Ramos (cell line): ENCODE data around the gene NEURL1.

Source experiments
- in situ Hi-C: fragments of 300-500 bp; cut with MboI; formaldehyde crosslinking; loops from one replicate; pipeline ENCODE4 v1.14.3; 2022; ENCODE audit warnings: low sequenced_read_pairs; ENCODE audit not compliant: unreplicated experiment

NEURL1 gene

DNA sequence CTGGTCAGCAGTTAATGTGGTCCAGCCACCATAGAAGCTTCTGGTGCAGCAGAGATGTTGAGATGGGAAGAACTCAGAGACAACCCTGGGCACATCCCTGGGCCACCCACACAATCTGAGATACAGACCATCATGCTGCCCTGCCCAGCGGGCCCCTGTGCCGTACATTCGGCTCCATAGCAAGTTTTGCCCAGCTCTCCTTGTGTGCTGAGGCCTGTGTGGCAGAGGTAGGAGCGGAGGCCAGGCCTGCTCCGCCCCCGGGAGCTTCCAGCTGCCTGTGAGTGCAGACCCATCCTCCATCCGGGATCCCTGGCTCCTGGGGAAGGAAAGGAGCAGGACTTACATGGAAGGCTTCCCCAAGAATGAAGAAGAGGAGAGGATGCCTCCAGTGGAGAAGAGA, 140.3 kb downstream of the NEURL1 start:
- in situ Hi-C loops = no loop called here

GRCh38 chr10:103635580-103635979, 142.1 kb downstream of the NEURL1 start:
- in situ Hi-C loops = no loop called here

DNA sequence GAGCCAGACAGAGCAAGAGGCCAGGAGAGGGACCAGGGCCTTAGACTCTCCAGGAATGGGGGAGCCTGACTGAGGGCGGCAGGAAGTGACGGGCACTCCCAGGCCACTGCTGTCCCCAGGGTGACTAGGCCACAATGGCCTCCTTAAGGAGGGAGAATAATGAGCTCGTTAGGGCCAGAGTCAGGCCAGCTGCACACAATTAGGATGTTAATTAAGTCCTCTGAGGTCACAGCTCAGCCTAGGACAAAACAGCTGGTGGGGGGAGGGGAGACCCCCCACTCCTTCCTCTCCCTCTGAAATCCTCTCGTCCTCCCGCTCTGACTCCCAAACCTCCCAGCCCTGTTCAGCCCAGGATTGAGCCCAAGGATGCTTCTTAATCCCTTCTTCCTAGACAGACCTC, 143.0 kb downstream of the NEURL1 start:
- in situ Hi-C loops = no loop called here

DNA sequence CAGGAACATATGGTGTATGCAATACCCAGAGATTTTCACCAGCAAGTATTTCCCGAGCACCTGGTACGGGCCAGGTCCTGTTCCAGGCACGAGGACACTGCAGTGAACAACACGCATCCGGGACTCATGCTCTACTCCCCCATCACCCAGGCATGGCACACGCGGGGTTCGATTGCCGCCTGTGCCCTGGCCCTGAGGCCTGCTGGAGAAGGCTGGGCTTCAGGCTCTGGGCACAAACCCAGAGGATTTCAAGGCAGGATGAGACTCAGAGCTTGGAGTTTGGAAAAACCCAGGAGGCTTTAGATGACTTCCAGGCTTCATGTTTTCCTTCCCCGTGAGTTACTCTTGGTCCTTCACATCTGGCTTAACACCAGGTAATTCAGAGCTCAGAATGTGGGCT, 143.5 kb downstream of the NEURL1 start:
- in situ Hi-C loops = no loop called here

DNA sequence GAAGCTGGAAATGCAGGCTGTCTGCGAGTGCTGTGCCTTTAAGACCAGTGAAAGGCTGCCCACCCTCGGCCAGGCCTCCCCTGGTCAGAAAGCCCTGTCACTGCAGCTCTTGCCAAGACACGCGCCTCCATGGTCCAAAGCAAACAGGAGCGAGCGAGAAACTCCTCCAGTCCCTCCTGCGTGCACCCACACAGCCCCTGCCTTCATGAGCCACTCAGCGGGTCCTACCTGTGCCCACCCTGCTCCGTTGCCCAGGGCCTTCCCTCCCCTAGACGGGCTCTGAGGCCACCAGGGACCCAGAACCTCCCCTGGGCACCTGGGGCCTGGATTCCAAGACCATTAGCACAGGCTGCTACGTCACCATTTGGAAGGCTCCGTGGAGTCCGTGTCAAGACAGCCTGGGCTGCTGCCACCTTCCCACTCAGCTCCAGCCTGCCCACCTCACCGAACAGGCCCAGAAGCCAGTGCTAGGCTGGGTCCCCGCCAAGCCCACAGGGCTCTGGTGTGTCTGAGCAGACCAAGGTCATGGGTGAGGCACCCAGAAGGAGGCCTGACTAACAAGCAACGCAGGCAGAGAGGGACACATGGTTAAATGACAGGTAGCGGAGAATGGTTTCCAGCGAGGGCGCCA, 144.5 kb downstream of the NEURL1 start:
- in situ Hi-C loops = no loop called here

DNA sequence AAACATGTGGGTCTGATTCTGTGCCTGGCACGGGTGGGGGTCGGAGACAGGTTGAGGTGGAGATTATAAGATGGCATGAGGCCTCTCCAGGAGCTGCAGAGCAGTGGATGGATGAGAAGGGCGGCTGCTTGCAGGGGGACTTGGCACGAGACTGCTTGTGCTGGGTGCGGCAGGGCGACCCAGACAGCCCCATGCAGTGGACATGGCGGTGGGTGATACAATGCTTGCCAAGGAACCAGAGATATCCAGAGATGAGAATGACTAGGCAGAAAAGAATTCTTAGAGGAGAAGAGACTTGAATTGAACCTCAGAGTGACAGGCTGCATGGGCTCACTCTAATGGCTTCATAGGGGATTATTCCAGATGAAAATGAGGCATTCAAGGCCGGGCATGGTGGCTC, 145.4 kb downstream of the NEURL1 start:
- in situ Hi-C loops = no loop called here

- in situ Hi-C loops = no loop called here
Measured at GRCh38 chr10:103640436-103641181, 147.1 kb downstream of the NEURL1 start.

- in situ Hi-C loops = no loop called here
Measured at GRCh38 chr10:103641326-103641725, 147.8 kb downstream of the NEURL1 start.
